SK-MEL-5 (cell line): ENCODE data around the gene CUL9. TPM values are rescaled to one million over a fixed set of nuclear protein-coding genes. Genes with fewer than 3 reads are reported as not detected.
"Not testable (repeated sequence)": the region's sequence is repeated elsewhere in the genome, so short reads cannot be mapped to it uniquely, and the experiment has no call there.

Experiments
- DNase-seq: peaks from one replicate; pipeline ENCODE4 v3.0.0-alpha.2; 2016; ENCODE audit warnings: low read depth, low spot score
- in situ Hi-C: cut with HindIII; loops from 2 replicates; pipeline ENCODE4 v1.10.0; 2016; ENCODE audit warnings: low sequenced_read_pairs, high pct_unique_total_duplicates, low pct_unique_long_range_greater_than_20kb
- polyA plus RNA-seq, 2 experiments: library from polyadenylated mRNA; depleted of rRNA; stranded (reverse); fragments of >200 nt; gene quantifications; 2 replicates each; pipeline ENCODE4 v1.2.3, GENCODE V29; 2015
- total RNA-seq: library from RNA; depleted of rRNA; stranded (reverse); fragments of >200 nt; shearing (Covaris generic); gene quantifications from 2 replicates; pipeline ENCODE4 v1.2.3, GENCODE V29; 2014; rRNA removed

Gene CUL9
- 16.7 and 18.1 TPM in 2 replicates for total RNA-seq
- polyA plus RNA-seq (2015; cell fraction: cytosol; rRNA removed) = 18.2 and 18.7 TPM in 2 replicates
- polyA plus RNA-seq (2015; cell fraction: nucleus; rRNA removed) = 185 and 202 TPM in 2 replicates

DNA sequence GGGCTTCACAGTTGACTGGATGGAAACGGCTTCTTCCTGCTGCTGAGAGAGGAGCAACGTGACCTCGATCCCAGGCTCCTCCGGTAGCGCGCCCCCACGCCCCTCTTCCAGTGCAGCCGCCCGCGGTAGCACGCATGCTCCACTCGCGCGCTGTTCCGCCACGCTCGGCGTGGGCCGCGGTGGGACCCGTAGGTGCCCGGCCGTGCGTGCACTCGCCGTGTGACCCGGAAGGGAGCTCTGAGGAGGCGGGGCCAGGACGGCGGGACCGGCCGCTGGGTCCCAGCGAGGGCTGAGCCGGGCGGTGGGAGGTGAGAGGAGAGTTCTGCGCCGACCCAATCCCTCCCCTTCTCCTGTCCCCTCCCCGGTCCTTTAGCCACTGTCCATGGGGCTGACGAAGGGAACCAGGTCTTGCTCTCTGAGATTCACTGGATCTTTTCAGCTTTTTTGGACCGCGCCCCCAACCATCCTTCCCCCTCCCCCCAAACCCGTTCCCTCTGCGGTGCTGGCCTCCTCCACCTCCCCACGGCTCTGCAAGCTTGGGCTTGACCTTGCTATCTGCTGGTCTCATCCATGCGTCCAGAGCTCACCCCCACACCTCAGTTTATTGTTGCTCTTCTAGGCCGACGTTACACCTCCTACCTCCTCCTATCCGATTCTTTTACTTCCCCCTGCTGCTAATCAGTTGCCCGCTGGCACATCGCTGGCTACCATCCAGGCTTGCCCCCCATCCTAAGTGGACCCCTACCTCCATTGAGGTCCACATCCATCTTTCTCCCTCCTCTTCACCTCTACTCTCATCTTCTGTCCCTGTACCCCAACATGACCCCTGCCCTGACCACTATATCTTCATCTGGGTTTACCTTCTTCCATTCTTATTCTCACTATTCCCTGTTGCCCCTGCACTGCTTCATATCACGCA, at the start of gene CUL9:
CUL9 (plus strand) TSS at position 255 of the 919 bp plus-strand sequence. CDS start 2,115 bp downstream, outside the sequence.
- peak; percentile 76 for DNase-seq

DNA sequence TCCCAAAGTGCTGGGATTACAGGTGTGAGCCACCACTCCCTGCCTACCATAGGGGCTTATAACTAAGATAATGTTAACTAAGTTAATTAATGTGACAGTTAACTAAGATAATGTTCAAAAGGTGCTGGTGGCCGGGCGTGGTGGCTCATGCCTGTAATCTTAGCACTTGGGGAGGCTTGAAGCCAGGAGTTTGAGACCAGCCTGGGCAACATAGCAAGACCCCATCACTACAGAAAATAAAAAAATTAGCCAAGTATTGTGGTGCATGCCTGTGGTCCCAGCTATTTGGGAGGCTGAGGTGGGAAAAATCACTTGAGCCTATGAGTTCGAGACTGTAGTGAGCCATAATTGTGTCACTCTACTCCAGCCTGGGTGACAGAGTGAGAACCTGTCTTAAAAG, 43.7 kb upstream of the CUL9 start:
- no peak for DNase-seq
- in situ Hi-C loops = no loop called here

More for the DNA sequence above, at the start of gene CUL9:
- in situ Hi-C loops = no loop called here

DNA sequence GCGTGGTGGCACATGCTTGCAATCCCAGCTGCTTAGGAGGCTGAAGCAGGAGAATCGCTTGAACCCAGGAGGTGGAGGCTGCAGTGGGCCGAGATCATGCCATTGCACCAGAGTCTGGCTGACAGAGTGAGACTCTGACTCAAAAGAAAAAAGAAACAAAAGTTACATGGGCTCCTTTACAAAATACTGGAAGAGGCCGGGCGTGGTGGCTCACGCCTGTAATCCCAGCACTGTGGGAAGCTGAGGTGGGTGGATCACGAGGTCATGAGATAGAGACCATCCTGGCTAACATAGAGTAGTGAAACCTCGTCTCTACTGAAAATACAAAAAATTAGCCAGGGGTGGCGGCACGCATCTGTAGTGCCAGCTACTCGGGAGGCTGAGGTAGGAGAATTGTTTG, 42.0 kb upstream of the CUL9 start:
- in situ Hi-C loops, DNase-seq: not testable (repeated sequence)

DNA sequence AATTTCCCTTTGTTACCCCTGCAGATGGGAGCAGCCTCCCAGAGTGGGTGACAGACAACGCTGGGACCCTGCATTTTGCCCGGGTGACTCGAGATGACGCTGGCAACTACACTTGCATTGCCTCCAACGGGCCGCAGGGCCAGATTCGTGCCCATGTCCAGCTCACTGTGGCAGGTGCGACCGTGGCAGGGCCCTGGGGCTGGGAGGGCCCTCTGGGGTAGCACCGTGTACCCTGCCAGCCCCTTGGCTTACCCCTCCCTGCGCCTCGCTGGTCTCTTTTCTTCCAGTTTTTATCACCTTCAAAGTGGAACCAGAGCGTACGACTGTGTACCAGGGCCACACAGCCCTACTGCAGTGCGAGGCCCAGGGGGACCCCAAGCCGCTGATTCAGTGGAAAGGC, 40.4 kb upstream of the CUL9 start:
- no peak for DNase-seq
- in situ Hi-C loops = no loop called here

DNA sequence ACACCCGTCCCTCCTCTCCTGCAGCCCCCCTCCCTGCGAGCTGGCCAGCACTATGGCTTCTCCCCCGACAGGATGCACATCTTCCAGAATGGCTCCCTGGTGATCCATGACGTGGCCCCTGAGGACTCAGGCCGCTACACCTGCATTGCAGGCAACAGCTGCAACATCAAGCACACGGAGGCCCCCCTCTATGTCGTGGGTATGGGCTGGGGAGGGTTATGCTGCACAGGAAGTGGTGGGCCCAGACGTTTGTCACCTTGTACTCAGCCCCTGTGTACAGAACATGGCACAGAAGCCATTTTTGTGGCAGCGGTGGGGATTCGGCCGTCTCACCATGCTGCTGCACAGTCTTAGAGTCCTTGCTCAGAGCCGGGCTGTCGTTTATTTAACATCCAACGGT, 39.9 kb upstream of the CUL9 start:
- DNase-seq = no peak
- in situ Hi-C loops = no loop called here

DNA sequence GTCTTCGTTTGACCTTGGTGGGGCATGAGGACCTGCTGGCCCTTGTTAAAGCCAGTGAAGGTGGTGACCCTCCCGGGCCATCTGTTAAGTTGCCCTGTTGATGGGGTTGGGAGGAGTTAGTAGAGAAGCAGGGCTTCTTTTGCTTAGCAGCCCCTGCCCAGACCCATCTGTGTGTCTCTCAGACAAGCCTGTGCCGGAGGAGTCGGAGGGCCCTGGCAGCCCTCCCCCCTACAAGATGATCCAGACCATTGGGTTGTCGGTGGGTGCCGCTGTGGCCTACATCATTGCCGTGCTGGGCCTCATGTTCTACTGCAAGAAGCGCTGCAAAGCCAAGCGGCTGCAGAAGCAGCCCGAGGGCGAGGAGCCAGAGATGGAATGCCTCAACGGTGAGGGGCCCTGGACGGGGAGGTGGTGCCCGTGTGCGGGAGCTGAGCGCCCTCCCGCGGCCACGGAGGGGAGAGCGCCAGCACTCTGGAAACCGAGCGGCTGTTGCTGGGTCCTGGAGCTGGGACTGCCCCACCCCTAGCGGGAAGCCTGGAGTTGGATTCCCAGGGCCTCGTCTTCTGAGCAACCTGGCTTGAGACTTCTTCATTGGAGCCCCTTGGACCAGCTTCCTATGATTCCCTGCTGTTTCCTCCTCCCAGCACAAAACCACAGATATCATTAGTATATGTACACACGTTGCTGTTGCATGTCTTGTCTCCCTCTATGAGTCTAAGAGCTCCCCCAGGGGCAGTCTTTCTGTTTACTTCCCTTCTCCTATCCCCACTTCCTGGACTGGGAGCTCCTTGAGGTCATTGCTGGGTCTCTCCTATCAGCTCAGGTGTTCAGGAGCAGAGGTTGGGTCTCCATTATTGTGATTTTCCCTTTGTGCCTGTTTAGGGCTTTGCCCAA, 38.5 kb upstream of the CUL9 start:
- in situ Hi-C loops = no loop called here

DNA sequence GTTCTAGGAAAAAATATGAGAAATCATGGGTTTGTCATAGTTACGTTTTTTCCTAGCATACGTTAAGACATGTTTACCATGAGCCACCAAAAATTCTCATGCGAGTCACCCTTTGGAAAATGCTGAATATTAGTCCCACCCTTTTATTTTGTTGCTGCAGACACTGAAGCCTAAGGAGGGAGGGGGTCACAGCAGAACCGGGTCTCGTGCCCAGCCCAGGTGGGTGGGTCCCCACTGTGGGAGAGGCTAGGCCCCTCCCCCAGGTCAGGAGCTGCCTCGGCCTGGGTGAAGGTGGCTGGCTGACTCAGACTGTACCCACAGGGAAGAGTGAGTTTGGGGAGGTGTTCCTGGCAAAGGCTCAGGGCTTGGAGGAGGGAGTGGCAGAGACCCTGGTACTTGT, 37.1 kb upstream of the CUL9 start:
- in situ Hi-C loops = no loop called here

More for the DNA sequence above, 38.5 kb upstream of the CUL9 start:
- peak; percentile 78 for DNase-seq

DNA sequence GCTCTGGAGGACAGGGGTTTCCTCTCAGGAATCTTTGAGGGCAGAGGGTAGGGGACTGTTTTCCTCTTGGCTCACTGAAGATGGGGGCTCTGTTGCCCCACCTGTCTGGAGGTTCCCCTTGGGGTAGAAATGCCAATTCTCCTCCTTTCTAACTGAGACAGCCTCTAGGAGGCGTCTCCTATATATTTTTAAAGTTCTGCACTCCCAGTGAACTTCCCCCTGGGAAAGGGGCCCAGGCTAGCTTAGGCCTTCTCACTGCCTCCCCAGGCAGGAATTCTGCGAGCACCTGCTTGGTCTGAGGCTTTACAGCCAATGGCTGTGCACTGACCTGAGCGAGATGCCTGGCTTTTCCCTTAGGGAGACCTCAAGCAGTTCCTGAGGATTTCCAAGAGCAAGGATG, 35.7 kb upstream of the CUL9 start:
- in situ Hi-C loops = no loop called here

More for the DNA sequence above, 37.1 kb upstream of the CUL9 start:
- DNase-seq = no peak

DNA sequence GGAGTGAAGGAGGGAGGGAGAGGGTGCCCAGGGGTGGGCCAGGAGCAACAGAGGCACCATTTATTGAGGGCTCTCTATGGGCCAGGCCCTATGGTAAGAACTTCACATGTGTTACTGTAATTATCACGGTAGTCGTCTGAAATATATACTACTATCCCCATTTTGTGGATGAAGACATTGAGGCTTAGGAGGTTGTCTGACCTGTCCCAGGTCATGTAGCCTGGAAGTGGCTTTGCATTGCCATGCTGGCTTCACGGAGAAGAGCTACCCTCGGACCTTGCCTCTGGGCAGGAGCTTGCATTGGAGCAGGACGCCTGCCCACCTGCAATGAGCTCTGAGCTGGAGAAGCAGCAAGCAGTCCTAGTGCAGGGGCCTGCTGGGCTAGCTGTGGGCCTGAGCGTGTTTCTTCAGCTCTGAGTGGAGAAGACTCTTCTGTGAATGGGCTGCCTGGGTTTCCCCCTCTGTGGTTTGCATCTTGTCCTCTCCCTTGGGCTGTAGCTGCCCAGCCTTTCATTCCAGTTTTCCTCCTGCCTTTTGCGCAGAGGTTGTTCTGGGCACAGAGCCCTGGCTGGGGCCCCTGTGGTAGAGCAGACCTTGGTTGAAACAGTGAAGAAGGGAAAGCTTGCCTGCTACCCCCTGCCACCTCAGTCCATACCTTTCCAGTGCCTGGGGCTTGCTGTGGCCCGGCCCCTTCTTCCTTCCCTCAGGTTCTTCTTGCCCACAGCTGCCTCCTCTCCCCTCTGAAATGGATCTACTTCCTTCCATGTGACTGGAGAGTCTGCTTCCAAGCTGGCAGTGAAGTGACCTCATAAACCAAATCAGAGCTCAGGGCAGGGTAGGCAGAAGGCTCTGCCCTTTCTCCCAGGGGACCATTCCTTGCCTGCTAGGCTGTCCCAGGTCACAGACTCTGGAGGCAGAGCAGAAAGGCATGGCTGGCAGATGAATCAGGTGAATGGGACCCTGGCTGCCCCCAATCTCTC, 35.0 kb upstream of the CUL9 start:
- in situ Hi-C loops = no loop called here
- no peak for DNase-seq

More for the DNA sequence above, 35.7 kb upstream of the CUL9 start:
- no peak for DNase-seq

DNA sequence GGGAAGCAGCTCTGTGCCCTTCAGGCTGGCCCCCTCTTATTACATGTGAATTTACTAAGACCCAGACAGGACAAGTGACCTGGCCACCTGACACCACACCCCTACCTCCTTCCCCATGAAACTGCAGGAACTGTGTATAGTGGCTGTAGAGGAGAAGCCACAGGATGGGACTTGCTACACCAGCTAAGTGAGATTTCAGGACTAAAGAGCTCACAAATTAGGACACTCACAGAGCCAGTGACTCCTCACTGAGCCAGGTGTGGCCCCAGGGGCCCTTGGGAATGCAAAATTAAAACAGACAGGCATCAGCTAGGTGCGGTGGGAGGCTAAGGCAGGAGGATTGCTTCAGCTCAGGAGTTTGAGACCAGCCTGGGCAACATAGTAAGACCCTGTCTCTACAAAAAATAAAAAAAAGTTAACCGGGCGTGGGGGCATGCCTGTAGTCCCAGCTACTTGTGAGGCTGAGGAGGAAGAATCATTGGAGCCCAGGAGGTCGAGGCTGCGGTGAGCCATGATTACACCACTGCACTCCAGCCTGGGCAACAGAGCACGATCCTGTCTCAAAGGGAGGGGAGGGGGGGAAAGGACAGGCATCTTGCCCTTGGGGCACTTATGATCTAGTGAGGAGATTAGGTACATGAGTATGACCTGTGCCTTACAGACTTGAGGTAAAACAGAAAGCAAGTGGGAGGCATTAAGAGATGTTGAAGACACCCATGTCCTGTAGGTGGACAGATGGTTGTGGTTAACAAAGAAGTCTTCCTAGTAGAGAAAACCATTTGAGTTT, 34.1 kb upstream of the CUL9 start:
- in situ Hi-C loops = no loop called here
- DNase-seq = no peak

DNA sequence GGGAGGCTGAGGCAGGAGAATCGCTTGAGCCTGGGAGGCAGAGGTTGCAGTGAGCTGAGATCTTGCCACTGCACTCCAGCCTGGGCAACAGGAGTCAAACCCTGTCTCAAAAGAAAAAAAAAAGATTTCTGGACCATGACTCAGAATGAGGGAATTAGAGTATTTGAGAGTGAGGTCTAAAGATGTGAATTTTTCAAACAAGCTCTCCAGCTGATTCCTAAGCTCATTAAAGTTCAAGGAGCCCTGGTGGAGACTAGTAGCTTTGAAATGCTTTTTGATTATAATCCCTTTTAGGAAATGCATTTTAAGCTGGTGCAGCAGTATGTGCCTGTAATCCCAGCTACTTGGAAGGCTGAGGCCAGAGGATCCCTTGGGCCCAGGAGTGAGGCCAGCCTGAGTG, 32.7 kb upstream of the CUL9 start:
- in situ Hi-C loops = no loop called here
- no peak for DNase-seq

DNA sequence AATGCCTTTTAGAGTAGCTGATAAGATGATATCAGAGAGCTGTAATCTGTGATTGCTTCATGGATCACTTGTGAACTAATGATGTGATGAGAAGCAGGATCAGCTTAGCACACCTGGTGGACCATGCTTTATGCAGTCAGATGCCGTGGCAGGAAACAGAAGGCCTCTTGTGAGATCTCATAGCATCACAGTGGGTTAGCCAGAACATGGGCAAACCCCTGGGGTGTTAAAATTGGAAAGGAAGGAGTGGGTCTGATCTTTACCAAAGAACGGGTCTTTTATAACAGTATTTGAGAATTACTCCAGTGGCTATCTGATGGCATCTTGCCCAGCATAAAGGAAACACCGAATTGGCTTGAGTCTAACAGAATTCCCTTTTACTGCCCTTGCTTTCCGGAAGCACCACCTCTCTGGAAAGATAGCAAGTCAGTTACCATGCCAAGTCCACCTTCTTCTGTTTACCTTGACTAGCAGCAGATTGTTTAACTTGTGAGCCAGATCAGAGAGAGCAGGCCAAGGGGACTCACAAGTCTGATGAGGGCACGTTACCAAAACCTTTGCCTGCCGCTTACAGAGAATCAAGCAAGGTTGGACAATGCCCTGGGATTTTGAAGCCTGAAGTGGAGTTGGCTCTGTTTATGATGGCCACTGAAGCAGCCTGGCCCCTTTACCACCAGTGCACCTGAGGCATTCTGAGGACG, 31.8 kb upstream of the CUL9 start:
- in situ Hi-C loops = no loop called here
- DNase-seq = peak; percentile 76

DNA sequence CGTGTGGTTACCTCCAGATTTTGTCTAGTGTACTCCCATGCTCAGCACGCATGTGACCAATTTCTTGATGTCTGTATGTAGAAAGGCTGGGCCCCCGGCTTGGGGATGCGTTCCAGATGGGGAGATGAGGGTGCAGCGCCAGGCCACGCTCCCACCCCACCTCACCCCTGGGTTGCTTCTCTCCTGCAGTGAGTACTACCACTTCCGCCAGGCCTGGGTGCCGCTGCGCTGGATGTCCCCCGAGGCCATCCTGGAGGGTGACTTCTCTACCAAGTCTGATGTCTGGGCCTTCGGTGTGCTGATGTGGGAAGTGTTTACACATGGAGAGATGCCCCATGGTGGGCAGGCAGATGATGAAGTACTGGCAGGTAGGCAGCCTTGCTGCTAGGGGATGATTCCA, 22.4 kb upstream of the CUL9 start:
- no peak for DNase-seq
- in situ Hi-C loops = no loop called here

DNA sequence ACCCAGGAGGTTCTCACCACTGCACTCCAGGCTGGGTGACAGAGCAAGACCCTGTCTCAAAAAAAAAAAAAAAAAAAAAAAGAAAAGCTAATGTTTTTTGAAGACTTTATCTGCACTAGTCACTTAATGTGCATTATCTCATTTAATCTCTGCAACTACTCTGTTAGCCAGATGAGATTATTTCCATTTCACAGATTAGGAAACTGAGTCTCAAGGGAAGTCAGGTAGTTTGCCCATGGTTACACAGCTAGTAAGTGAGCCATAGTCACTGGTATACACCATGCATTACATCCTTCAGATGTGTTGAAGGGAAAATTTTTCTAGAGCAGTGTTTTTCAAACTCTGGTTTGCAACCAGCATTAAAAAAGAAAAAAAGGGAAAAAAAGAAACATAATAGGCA, 18.1 kb upstream of the CUL9 start:
- no peak for DNase-seq
- in situ Hi-C loops = no loop called here

DNA sequence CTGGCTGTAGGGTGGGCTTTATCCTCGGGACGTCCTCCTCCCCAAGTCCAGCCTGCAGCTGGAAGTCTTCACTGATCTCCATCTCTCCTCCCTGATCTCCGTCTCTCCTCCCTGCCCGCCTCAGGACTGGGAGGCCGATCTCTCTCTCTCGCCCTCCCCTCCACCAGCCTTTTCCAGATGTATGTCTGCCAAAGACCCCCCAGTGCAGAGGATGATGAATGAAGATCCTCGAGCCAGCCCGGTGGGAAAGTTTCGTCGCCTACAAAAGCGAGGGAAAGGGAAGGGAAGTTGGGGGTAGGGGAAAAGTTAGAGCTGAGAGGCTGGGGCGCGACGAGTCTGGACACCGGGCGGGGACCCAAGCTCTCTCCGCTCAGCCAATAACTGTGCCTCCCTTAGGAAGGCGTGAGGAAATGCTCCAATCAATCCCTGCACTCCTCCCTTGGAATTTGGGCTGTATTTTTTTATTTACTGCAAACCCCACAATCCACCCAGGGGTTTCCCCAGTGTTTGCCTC, 11.5 kb upstream of the CUL9 start:
- in situ Hi-C loops = no loop called here
- DNase-seq = peak; percentile 81
